NCI-H2081 (cell line): ENCODE results near the gene C1RL.
"Not testable (repeated sequence)": the region's sequence is repeated elsewhere in the genome, so short reads cannot be mapped to it uniquely, and the experiment has no call there.

Experiments
- DNase-seq, 2 experiments: peaks; one replicate each; lab custom pipeline; 2025; lab: John Stamatoyannopoulos, UW

The C1RL gene

DNA sequence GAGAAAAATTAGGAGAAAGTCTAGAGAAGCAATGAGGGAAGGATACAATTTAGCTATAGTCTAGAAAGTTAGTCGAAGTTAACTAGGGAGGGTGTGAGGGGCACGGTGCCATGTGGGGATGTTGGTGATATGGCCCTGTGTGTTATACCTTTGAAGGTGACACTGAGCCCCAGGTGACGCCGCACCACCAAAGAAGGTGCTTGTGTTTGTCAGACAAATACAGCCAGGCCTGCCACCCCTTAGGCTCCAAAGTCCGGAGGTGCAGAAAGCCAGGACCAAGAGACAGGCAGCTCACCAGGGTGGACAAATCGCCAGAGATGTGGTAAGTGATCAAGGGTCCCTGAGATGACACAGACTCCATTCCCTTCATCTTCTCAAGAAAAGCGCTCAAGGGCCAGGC lies 47.4 kb downstream of the C1RL start:
- no peak for DNase-seq

- no peak for DNase-seq
Measured at GRCh38 chr12:7061138-7061537, 47.9 kb downstream of the C1RL start.

- DNase-seq: peak in 1 of 2 experiments; percentile 3
Measured at GRCh38 chr12:7060353-7060954, 48.6 kb downstream of the C1RL start, which contains the start of gene C1S. Gene C1S, plus strand, starts transcription at chr12:7060718. Its CDS starts 1,195 bp downstream, at chr12:7061913.

DNA sequence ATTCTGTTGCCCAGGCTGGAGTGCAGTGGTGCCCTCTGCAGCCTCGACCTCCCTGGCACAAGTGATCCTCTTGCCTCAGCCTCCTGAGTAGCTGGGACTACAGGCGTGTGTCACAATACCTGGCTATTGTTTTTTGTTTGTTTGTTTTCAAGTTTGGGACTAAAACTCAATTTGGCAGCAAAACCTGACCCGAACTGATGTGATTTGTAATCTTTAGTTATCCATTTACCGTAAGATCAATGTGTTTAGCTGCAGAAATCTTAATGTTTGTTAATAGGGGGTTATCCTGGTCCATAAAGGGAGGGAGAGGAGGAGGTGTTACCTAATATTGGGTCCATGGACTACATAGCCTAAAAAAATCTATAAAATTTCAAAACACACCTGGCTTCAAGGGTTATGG lies 49.2 kb downstream of the C1RL start:
- no peak for DNase-seq

- no peak for DNase-seq
Measured at GRCh38 chr12:7058850-7059395, 50.1 kb downstream of the C1RL start.

DNA sequence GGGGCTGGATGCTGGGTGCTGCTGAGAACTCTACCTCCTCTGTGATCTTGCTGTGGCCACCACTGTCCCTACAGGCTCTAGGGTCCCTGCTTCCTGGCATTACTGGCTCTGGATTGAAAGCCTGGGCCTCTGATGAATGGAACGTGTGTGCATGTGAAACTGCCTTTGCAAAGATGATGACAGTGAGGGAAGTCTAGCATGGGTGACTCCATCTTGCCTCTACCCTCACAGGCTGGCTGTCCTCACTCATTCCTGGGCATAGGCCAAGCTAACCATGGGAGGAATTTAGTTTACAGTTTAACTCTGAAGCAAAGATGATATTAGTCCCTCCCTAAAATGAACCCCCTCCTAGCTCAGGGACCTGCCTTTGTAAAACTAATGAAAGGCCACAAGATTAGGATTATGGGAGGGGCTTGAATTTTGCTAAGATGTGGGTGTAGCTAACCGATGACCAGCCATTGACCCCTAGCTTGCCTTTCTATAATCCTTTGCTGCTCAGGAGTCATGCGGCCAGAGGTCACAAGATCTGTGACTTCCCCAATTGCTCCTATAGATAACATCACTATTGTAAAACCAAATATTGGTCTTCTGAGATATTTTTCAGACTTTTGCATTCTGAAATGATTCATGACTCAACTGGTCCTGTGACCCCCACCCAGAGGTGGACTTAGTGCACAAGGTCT lies 50.7 kb downstream of the C1RL start:
- no peak for DNase-seq

- not testable (repeated sequence) for DNase-seq
Measured at GRCh38 chr12:7055736-7056135, 53.3 kb downstream of the C1RL start.

GRCh38 chr12:7054925-7055324 lies 54.1 kb downstream of the C1RL start:
- DNase-seq: no peak

DNA sequence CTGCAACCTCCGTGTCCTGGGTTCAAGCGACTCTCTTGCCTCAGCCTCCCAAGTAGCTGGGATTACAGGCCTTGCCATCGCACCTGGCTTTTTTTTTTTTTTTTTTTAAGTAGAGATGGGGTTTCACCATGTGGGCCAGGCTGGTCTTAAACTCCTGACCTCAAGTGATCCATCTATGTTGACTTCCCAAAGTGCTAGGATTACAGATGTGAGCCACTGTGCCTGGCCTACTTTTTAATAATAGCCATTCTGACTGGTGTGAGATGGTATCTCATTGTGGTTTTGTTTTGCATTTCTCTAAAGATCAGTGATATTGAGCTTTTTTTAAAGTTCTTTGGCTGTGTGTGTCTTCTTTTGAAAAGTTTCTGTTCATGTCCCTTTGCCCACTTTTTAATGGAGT lies 59.0 kb downstream of the C1RL start:
- DNase-seq: not testable (repeated sequence)

DNA sequence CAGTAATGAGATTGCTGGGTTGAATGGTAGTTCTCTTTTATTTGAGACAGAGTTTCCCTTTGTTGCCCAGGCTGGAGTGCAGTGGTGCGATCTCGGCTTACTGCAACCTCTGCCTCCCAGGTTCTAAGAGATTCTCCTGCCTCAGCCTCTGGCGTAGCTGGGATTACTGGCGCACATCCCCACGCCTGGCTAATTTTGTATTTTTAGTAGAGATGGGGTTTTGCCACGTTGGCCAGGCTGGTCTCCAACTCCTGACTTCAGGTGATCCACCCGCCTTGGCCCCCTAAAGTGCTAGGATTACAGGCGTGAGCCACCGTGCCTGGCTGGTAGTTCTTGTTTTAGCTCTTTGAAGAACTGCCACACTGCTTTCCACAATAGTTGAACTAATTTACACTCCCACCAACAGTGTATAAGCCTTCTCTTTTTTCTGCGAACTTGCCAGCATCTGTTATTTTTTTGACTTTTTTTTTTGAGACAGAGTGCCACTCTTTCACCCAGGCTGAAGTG lies 59.5 kb downstream of the C1RL start:
- DNase-seq: not testable (repeated sequence)

DNA sequence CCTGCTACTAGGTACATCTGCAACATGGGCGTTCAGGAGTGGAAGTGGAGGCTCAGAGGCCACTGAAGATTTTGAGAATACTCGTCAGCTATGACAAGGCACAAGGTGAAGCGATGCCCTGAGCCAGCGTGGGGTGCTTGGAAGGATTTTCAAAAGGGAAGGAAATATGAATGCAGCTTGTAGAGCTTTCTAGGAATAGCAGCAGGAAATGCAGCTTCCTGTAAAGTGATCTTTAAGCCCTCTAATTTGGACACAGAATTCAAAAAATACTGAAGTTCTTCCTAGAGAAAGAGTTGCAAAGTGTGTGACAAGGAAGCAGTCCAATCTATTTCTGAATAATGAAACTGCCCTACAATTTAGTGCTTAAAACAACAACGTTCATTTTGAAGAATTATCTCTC lies 61.7 kb downstream of the C1RL start:
- DNase-seq: no peak

GRCh38 chr12:7046383-7047105 lies 62.5 kb downstream of the C1RL start:
- no peak for DNase-seq

GRCh38 chr12:7045913-7046312 lies 63.1 kb downstream of the C1RL start:
- DNase-seq: no peak
